GM20431 (cell line): ENCODE results near the gene FN1.

Experiments
- in situ Hi-C: fragments of 300-500 bp; cut with MseI, MboI; formaldehyde crosslinking; loops from one replicate; pipeline ENCODE4 v1.15.0; 2020; ENCODE audit warnings: low sequenced_read_pairs; ENCODE audit not compliant: unreplicated experiment

The FN1 gene

DNA sequence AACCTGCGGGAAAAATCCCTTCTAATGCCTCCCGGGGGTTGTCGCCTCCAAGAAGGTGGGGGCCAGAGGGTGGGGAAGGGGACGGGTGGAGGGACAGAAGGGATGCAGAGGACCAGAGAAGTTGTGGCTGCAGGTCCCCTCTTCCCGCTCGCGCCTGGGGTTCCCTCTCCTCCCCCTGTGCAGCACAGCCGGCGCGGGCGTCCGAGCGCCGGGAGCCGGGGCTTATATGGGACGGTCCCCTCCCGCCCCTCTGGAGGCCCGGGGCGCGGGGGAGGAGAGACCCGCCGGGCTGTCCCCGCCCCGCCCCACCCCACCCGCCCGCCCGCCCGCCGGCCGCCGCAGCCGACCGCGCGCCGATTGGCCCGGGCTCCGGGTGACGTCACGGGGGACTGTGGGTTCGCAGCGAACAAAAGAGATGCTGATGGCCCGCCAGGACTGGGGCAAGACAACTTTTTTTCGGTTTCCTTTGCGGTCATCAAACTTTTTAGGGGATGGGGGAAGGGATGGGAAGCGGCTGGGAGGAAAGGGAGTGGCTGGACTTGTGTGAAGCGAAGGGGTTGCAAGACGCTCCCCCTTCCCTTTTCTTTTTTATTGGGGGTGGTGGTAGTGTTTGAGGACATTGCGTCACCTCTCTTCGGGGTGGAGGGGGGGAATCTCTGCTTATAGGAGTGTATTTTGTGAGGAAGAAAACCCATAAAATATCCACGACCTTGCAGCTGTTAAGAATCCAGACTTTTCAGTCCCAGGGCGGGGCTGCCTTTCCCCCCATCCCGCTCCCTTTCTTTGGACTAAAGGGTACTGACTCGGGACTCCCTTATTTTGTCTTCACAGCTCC is at the start of gene FN1:
TSS of gene FN1 (minus strand) at position 199 of the 835 bp plus-strand sequence. CDS start 266 bp downstream, outside the sequence.
- in situ Hi-C loops: no loop called here

DNA sequence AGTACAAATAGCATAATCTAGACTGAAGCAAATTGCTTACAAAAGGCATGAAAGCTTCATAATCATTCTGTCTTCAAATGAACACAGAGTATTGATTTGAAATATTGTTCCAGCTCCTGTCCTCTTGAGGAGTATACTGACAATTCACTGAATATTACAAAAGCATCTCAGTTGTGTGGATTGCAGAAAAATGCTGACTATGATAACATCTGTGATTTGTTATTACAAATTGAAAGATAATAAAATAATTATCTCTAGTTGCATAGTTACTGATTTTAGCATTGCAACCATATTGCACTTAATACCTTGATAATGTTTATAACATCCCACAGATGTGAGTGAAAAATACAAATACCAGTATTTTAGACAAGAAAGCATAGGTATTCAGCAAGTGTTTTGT is 49.2 kb upstream of the FN1 start:
- in situ Hi-C loops: no loop called here

DNA sequence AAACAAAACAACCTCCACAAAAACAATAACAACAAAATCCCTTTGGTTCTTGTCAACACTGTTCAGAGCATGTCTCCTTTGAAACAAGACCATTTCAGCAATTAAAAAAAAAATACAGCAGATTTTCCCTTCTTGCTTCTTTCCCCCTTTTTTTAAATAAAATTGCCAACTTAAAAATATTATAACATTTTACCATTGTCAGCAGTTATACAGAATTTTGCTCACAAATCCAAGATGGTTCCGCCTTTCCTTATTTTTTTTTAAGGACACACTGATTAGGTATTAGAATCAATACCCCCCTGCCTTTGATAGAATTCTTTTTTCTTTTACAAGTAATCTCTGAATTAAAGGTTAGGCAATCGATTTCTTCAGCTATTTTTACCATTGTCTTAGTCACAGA is 48.7 kb upstream of the FN1 start:
- in situ Hi-C loops: no loop called here

DNA sequence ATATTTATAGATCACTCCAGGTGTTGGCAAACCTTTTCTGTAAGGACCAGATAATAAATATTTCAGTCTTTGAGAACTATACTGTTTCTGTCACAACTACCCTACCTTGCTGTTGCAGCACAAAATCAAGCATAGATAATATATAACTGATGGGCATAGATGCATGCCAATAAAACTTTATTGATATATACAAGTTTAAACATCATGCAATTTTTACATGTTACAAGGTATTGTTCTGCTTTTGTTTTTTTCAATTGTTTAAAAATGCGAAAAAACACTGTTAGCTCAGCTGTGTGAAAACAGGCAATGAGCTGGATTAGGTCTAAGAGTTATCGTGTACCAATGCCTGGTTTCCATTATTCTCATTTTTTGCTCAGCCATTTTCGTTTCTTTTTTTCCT is 47.6 kb upstream of the FN1 start:
- in situ Hi-C loops: no loop called here

DNA sequence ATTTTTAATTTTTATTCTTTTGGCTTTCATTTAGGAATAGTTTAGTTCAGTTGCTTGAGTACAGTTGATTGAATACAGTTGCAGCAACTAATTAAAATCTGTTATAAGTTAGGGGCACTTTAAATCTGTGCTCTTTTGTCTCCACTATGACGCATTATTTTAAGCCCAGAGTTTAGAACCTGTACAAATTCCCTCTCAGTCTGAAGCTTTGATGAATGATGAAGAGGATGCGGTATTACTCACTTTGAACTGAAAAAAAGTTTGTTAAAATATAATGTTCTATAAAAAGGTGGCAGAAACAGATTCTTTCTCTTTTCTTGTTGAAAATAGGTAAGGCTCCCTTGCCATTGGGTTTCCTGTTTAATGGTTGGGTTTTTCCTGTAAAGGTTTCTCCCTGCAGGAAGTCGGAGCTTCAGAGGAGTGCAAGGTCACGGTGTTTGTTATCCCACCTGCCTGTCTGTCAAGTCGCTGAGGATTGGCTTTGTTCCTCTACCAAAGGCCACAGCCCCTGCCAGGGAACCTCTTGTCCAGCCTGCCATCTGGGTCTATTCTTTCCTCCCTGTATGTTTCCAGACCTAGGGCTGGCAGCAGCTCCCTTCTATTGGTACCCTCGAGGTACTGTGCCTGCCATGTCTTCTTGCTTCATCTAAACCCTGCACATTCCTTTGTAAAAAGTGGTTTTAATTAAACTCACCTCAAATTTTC is 43.8 kb upstream of the FN1 start:
- in situ Hi-C loops: no loop called here

DNA sequence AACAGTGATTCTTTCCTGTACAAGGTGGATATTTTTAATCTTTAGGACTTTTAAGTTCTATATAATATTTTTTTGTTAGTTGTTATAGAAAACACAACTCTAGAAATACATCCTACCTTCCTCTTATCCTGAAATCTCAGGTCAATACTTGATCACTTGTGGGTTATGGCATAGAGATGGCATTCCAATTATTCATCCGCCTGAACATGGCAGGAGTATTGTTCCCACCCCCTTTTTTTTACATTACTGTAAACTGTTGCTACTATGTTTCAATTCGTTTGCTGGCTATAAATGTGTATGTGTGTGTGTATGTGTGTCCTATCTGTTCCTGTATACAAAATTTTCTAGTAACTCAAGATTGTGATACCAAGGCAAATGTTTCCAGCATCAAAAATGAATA is 43.3 kb upstream of the FN1 start:
- in situ Hi-C loops: no loop called here

DNA sequence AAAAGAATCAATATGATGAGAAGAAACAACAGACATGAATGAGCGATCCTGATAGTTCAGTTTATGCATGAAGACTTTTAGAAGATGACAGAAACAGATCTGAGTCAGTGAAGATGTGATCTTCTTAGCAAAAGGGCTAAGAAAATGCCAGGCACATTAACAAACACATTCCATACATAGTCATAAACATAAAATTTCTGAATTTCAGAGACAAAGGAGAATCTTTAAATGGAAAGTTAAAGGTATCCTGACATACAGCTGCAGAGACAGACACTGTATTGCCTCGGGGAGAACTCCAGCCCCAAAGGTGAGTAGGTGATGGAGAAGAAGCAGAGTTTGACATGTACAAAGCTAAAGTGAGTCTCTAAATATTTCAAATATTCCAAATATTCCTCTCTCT is 40.6 kb upstream of the FN1 start:
- in situ Hi-C loops: no loop called here

DNA sequence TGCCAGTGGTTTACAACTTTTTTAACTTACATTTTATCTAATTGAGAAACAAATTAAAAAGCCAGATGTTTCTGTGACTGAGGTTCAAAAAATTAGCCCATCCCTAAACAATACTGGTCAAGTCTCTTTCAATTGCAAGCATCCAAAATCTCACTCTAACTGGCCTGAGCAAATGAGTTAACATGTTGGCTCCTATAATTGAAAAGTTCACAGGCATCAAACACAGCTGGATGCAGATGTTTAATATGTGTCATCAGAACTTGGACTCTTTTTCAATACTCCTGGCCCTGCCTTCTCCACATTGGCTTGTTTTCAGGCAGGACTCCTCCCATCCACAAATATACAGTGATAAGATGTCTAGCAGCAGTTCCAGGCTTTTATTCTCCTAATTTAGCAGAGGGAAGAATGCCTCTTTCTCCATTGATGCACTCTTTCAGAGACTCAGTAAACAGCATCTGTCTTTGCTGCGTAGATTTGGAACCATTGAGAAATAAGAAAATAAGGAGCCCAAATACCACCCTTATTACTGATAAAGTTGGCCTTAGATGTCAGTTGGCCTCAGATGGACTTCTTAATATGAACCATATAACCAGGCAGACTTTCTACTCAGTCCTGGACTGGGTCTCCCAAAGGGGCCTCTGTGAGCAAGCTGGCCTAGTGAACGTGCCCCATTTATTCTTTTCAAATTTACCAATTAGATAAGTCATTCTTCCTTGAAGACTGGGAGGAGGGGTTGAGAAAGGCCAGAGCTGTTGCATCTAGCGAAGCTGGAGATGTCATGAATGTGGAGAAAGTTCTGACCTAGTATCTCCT is 30.4 kb upstream of the FN1 start:
- in situ Hi-C loops: loop anchor here (25.0 kb wide), 1 partner anchor 446 kb away; no protein-coding TSS in a partner anchor

DNA sequence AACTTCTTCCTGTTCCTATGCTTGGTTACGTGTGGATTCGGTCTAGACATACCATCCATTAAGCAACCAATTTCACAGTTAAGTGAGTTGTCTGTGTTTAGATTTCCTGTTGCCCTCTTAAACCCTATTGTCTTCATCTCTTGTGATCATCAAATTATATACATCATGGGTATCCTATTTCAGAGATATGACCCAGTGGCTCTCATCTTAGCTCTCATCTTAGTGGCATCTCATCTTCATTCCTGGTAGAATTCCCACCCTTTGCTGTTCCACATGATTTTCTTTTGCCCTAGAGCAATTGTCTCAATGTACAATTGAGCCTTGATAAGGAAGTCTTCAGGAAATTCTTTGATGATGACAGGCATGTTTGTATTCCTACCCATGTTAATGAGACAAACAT is 29.4 kb upstream of the FN1 start:
- in situ Hi-C loops: loop anchor here (25.0 kb wide), 1 partner anchor 447 kb away; no protein-coding TSS in a partner anchor

DNA sequence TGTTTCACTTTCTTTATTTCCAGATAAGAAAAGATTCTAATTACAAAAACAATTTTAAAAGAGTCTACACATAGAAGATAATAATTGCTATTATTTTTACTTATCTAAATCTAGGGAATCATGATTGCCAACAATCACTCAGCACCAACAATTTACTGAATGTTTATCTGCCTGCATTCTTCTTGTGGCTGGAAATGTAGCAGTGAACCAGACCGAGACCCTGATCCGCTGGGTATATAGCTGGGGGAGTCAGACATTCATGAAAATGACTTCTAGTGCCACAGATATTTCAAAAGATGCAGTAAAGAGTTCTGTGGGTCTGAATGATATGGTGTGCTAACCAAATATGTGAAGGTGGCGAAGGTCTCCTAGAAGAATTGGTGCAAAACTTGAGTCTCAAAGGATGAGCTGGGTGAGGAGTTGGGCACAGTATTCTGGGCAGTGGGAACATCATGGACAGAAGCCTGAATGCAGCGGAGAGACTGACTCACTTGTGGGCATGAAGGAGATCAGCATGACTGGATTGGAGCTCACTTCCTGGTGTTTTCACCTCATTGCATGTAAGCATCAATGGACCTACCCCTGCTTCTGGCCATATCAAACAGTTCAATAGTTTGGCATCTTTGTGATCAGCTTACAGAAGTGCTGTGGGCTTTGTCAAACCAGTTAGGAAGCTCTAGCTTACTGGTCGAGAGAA is 26.1 kb upstream of the FN1 start:
- in situ Hi-C loops: loop anchor here (25.0 kb wide), 1 partner anchor 450 kb away; no protein-coding TSS in a partner anchor

DNA sequence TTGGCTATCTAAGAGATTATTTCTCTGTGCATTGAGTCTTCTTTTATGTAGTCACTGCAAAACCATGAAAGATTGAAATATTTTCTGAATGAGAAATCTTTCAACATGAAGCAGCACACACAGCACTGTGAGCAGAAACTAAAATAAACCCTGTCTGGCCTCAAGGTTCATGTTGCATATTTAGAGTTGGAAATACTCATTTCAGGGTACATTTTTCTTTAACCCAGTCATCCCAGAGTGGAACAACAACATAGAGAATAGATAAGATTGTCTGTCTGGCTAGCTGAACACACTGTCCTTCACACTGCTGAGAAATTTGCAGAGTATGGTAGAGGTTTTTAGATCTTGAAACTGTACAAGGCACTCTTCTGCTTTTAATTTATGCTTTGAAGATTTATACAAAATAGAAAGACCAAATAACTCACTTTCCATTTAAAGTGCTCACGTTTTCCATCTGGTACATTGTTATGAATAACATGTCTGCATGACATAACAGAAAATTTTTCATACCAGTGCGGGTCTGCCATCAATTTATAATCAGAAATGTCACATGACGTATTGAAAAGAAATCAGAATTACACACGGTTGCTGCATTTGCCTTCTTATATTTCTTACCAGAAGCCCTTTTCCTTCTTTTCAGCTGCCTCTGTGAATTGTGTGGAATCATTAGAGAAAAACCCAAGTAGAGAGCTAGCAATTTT is 25.0 kb upstream of the FN1 start:
- in situ Hi-C loops: loop anchor here (25.0 kb wide), 1 partner anchor 451 kb away; no protein-coding TSS in a partner anchor

DNA sequence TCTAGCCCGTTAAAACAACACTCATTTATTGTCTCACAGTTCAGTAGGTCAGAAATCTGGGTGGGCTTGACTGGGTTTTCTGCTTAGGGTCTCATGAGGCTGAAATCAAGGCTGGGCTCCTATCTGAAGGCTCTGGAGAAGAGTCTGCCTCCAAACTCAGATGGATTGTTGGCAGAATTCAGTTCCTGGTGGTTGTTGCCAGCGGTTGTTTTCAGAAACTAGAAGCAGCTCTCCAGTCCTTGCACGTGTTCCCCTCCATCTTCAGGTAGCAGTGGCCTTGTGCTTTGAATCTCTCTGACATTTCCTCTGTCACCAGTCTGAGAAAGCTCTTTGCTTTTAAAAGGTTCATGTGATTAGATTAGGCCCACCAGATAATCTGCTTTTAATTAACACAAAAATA is 20.1 kb upstream of the FN1 start:
- in situ Hi-C loops: loop anchor here (25.0 kb wide), 1 partner anchor 456 kb away; no protein-coding TSS in a partner anchor

DNA sequence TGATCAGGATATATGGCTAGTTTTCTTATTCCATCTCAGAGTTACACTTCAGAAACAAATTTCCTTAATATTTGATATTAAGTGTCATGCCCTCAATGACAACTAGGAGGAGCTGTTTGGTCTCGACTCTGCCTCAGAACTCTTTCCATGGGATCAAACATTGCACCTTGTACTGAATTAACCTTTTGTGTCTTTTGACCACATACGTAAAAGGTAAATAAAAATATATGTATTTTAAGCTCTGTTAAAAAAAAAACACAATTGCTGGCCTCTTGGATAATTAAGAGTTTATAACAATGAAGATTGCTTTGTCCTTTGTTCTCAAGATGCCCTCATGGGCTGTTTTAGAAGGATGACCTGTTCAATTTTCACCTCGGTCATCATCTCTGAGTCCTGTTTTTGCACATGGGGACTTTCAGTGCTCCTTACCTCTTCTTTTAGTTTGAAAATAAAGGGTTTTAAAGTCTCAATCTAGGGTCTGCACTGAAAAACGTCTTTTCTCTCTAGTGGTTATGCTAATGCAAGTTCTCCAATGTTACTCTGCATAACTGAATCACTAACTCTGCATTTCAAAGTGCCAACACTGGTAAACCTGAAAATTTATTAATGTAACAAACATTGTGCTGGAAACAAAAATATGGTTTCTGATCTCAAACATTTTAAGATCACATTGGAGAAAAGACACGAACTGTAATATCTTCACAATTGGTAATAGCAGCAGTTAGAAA is 18.8 kb upstream of the FN1 start:
- in situ Hi-C loops: loop anchor here (25.0 kb wide), 1 partner anchor 458 kb away; no protein-coding TSS in a partner anchor

DNA sequence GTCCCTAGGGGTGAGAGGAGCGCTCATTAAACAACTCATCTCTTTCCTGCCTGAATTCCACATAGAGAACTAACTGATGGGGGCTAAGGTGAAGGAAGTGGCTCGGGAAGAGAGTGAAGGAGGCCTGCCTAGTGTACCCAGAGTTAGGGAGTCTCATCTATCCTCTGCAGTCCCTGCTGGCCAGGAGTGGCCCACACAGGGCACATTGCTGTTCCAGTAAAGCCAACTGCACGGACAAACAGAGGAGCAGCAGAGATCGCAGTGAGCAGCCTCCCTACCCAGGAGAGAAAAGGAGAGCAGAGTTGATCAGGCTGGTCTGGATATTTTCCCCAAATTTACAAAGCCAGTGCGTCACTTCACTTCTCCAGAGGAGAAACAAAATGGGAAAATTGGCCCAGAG is 16.9 kb upstream of the FN1 start:
- in situ Hi-C loops: loop anchor here (25.0 kb wide), 1 partner anchor 460 kb away; no protein-coding TSS in a partner anchor

DNA sequence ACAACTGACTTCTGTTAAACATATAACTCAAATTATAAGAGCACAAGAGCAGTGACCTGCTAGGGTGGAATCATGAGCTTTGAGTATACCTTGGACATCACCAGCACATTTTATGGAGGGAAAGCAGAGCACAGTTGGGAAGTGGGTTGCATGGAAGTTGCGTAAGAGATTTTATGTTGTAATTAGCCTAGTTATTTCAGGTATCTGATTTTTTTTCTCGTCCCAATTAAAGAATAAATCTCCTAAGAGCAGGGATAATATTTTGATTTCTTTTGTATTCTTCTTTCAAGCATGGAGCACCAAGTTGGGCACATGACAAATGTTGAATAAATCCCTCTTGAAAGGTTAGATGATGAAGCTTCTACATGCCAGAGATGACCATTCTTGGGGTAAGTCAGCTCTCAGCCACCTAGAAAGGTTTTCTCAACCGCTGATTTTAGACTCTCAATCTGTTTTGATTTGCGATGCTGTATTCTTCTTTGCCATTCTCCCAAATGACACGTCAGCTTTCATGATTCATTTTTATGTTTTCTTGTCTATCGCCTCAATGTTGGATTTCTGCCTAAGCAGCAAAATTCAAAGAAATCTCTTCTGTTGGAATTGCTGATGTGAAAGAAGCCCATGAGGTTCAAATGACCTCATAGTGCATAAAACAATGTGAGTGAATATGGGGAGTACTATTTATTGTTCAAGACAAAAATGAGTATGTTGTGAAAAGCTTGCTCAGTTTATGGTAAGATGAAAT is 15.3 kb upstream of the FN1 start:
- in situ Hi-C loops: loop anchor here (25.0 kb wide), 1 partner anchor 461 kb away; no protein-coding TSS in a partner anchor

DNA sequence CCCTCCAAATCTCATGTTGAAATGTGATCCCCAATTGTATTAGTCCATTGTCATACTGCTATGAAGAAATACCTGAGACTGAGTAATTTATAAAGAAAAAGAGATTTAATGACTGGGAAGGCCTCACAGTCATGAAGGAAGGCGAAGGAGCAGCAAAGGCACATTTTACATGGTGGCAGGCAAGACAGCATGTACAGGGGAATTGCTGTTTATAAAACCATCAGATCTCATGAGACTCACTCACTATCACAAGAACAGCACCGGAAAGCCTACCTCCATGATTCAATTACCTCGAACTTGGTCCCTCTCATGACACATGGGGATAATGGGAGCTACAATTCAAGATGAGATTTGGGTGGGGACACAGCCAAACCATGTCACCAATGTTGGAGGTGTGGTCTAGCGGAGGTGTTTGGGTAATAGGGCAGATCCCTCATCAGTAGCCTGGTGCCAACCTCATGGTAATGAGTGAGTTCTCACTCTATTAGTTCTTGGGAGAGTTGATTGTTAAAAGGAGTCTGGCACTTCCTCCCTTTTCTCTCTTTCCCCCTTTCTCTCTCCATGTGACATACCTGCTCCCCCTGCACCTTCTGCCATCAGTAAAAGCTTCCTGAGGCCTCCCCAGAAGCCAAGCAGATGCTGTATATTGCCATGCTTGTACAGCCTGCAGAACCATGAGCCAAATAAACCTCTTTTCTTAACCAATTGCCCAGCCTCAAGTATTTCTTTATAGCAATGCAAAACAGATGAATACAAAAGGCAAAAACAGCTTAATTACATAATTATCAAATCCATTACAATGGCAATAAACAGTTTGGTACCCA is 14.5 kb upstream of the FN1 start:
- in situ Hi-C loops: loop anchor here (25.0 kb wide), 1 partner anchor 462 kb away; no protein-coding TSS in a partner anchor

DNA sequence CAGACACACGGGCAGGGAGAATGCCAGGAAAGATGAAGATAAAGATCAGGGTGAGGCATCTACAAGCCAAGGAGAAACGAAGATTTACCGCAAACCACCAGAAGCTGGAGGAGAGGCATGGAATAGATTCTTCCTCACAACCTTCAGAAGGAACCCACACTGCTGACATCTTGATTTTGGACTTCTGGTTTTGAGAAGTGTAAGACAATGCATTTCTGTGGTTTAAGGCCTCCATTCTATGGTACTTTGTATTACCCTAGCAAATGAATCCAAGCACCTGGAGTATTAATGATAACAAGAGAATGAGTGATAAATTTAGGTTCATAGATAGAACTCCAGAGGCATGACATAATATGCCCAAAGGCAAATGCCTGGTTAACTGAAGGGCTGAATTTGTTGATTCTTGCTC is 11.8 kb upstream of the FN1 start:
- in situ Hi-C loops: no loop called here
